Thoracic aorta (tissue), 2 donors: Measurements from ENCODE around the gene LRRC7. TPM values are rescaled to one million over a fixed set of nuclear protein-coding genes. Genes with fewer than 3 reads are reported as not detected.
"Not testable (repeated sequence)": the region's sequence is repeated elsewhere in the genome, so short reads cannot be mapped to it uniquely, and the experiment has no call there.

ENCODE experiments used
- ATAC-seq: fragments of 150-250 bp; one replicate; pipeline ENCODE4 v1.8.0; 2017; ENCODE audit warnings: low read depth; ENCODE audit not compliant: insufficient number of reproducible peaks, low FRiP score
- DNase-seq: peaks from one replicate; pipeline ENCODE4 v3.0.0-alpha.2; 2020; ENCODE audit warnings: low spot score
- H3K27ac ChIP-seq, 2 donors: fragments of 200-600 bp; sonication (generic); 1 replicate in 1 of 2; 2 replicates in 1 of 2; pipeline ENCODE4 v1.5.1; 2016; ENCODE audit warnings: mild to moderate bottlenecking in 2 of 2, moderate library complexity in 2 of 2
- H3K27me3 ChIP-seq: fragments of 200-600 bp; sonication (generic); replicated peaks from 2 replicates; pipeline ENCODE4 v1.6.0; 2016; ENCODE audit warnings: mild to moderate bottlenecking; ENCODE audit not compliant: insufficient read depth
- H3K36me3 ChIP-seq: fragments of 200-600 bp; sonication (generic); one replicate; pipeline ENCODE4 v1.5.1; 2016
- H3K4me1 ChIP-seq, 2 donors: fragments of 200-600 bp; sonication (generic); 1 replicate in 1 of 2; 2 replicates in 1 of 2; pipeline versions ENCODE4 v1.5.1 to v1.6.0; 2016; ENCODE audit warnings: low read depth in 2 of 2, mild to moderate bottlenecking in 1 of 2; ENCODE audit not compliant: control insufficient read depth in 1 of 2
- H3K4me3 ChIP-seq: fragments of 200-600 bp; sonication (generic); 2 replicates; pipeline ENCODE4 v1.5.1; 2016; ENCODE audit warnings: mild to moderate bottlenecking
- H3K9me3 ChIP-seq: fragments of 200-600 bp; sonication (generic); 2 replicates; pipeline ENCODE4 v1.5.1; 2016
- CTCF ChIP-seq: fragments of 200-600 bp; sonication (generic); IDR thresholded peaks from one replicate; pipeline ENCODE4 v1.5.1; 2019; ENCODE audit warnings: antibody characterized with exemption
- total RNA-seq, 2 donors: library from RNA; depleted of rRNA; stranded (reverse); fragments of >200 nt; gene quantifications; one replicate each; pipeline versions ENCODE4 v1.1.0 to v1.2.3, GENCODE V29; 2016

Gene LRRC7
- total RNA-seq, 2 donors from 2014 or later, result 0.14 to 0.35 TPM

- Histone ChIP-seq H3K27me3 (no peaks in the 10 kb centered on the region), H3K36me3 (no peaks in the 10 kb centered on the region), H3K9me3 (no peaks in the 10 kb centered on the region), H3K27ac (no peak overlapping the region), H3K4me3 (no peak overlapping the region), H3K4me1 (no peaks in the 10 kb centered on the region)
- TF ChIP-seq CTCF, result no peak
- DNase-seq (no peak), ATAC-seq (no peak)
These were observed 142.9 kb downstream of the LRRC7 start for GRCh38 chr1:69710484-69711189.

- Histone ChIP-seq H3K4me1 (no peaks in the 10 kb centered on the region), H3K27me3 (no peaks in the 10 kb centered on the region), H3K27ac (no peak overlapping the region), H3K9me3 (no peaks in the 10 kb centered on the region), H3K36me3 (no peaks in the 10 kb centered on the region), H3K4me3 (no peak overlapping the region)
- TF ChIP-seq CTCF, result no peak
- ATAC-seq (no peak), DNase-seq (no peak)
These were observed 143.6 kb downstream of the LRRC7 start for GRCh38 chr1:69711190-69711930.

GRCh38 chr1:69717834-69718233 lies 150.1 kb downstream of the LRRC7 start:
- not testable (repeated sequence) for H3K4me1 ChIP-seq

GRCh38 chr1:69728206-69728605 lies 160.5 kb downstream of the LRRC7 start:
- ATAC-seq (no peak), DNase-seq (no peak)
- Histone ChIP-seq H3K27me3 (no peaks in the 10 kb centered on the region), H3K27ac (no peak overlapping the region), H3K9me3 (no peaks in the 10 kb centered on the region), H3K36me3 (no peaks in the 10 kb centered on the region), H3K4me3 (no peak overlapping the region), H3K4me1 (no peaks in the 10 kb centered on the region)
- no peak for TF ChIP-seq CTCF

More at GRCh38 chr1:69717834-69718233, 150.1 kb downstream of the LRRC7 start:
- H3K4me3 ChIP-seq, H3K27me3 ChIP-seq, H3K36me3 ChIP-seq, H3K27ac ChIP-seq, ATAC-seq, H3K9me3 ChIP-seq, DNase-seq: not testable (repeated sequence)

- TF ChIP-seq CTCF, result no peak
- no peaks in the 10 kb centered on the region for H3K27me3 ChIP-seq
- no peak overlapping the region for H3K4me3 ChIP-seq
- H3K36me3 ChIP-seq, result no peaks in the 10 kb centered on the region
- ATAC-seq (no peak), DNase-seq (no peak)
- H3K9me3 ChIP-seq, result no peaks in the 10 kb centered on the region
- H3K4me1 ChIP-seq, result no peaks in the 10 kb centered on the region
- no peak overlapping the region for H3K27ac ChIP-seq
These were observed 165.3 kb downstream of the LRRC7 start for GRCh38 chr1:69733061-69733460.
